ENCODE data around the gene NUAK1. TPM values are rescaled to one million over a fixed set of nuclear protein-coding genes. Genes with fewer than 3 reads are reported as not detected.

NUAK1 gene
- total RNA-seq, 1 experiment from 2014 or later: 10.1 TPM

GRCh38 chr12:106141003-106141402 lies 2.2 kb upstream of the NUAK1 start:
- no peak overlapping the region for H3K9ac ChIP-seq (ENCODE audit: extremely low read depth, insufficient read length, low read length)
- Mint-ChIP-seq H3K4me3 (peak overlapping the region; percentile 67 to 79; a peak in 4 of 5 replicates), H3K9me3 (no peaks in the 10 kb centered on the region), H3K27me3 (ENCODE audit: low read depth) (peaks cover 13% of the 10 kb centered on the region), H3K4me1 (peaks cover 52 to 67% of the 10 kb centered on the region in 2 experiments), H3K27ac (no peak overlapping the region), H3K36me3 (ENCODE audit: insufficient read depth in 1 of 3, low read depth in 3 of 3) (0 out of 7 replicates have a peak, but pooled peaks cover 0 to 3% (median 0%) of the 10 kb centered on the region in 3 experiments)
- no peak overlapping the region for H3T11ph ChIP-seq (ENCODE audit: low read length)
- H3K4me2 ChIP-seq (ENCODE audit: insufficient read depth, insufficient read length, low read length): peak overlapping the region; percentile 55
- H3K56ac ChIP-seq (ENCODE audit: insufficient read length, low read depth, low read length): no peak overlapping the region
- no peak overlapping the region for H2AK5ac ChIP-seq (ENCODE audit: insufficient read length, low read length)
- no peak overlapping the region for H2BK120ac ChIP-seq (ENCODE audit: low read depth, low read length, poor library complexity, severe bottlenecking)
- no peak for DNase-seq
- no peak overlapping the region for H2BK20ac ChIP-seq (ENCODE audit: low read depth, low read length, poor library complexity, severe bottlenecking)
- H3K23ac ChIP-seq (ENCODE audit: insufficient read length, low read depth, low read length): no peak overlapping the region
- no peaks in the 10 kb centered on the region for H3K9me3 ChIP-seq (ENCODE audit: control insufficient read depth, low read depth, low read length)
- H4K8ac ChIP-seq (replicated peaks; ENCODE audit: insufficient read length, low read depth, low read length): no peak overlapping the region
- H3K27ac ChIP-seq (ENCODE audit: insufficient read length, low read depth, low read length): no peak overlapping the region
- H2AFZ ChIP-seq (ENCODE audit: low read length): no peak overlapping the region
- H2BK5ac ChIP-seq (ENCODE audit: insufficient read length, low read length): no peak overlapping the region
- H3K18ac ChIP-seq (ENCODE audit: insufficient read length, low read depth, low read length): no peak overlapping the region
- H2BK15ac ChIP-seq (ENCODE audit: low read depth, low read length): no peak overlapping the region
- peaks cover 4% of the 10 kb centered on the region; the same call in 1 of the 2 replicates for H3K79me2 ChIP-seq (ENCODE audit: insufficient read depth, low read length)
- no peak overlapping the region for H2BK12ac ChIP-seq (ENCODE audit: insufficient read length, low read depth, low read length)
- H4K5ac ChIP-seq (ENCODE audit: insufficient read length, low read depth, low read length): no peak overlapping the region
- no peak for TF ChIP-seq CTCF (conservative IDR thresholded peaks at IDR 0.05)
- H4K91ac ChIP-seq (ENCODE audit: insufficient read length, low read depth, low read length): no peak overlapping the region
- H3K27me3 ChIP-seq (ENCODE audit: insufficient read depth, low read length): no peaks in the 10 kb centered on the region
- no peaks in the 10 kb centered on the region for H3K79me1 ChIP-seq (ENCODE audit: insufficient read depth, low read depth, low read length, poor library complexity, severe bottlenecking)
- peaks cover 22% of the 10 kb centered on the region for H3K23me2 ChIP-seq (ENCODE audit: insufficient read length, low read depth, low read length, poor library complexity, severe bottlenecking)
- H3K4ac ChIP-seq (ENCODE audit: low read depth, low read length): no peak overlapping the region
- H3K14ac ChIP-seq (ENCODE audit: insufficient read depth, low read length): no peak overlapping the region
- peaks cover 6% of the 10 kb centered on the region; the same call in 1 of the 2 replicates for H3K4me1 ChIP-seq (ENCODE audit: insufficient read depth, low read length)
- no peaks in the 10 kb centered on the region for H4K20me1 ChIP-seq (ENCODE audit: control insufficient read depth, insufficient read depth, insufficient read length)

Measured in H9 (cell line).